BLaER1 treated with 17β-estradiol and CSF1 and Interleukin-3, amounts not matched to agents 10 nM and 100 nM (cell line): ENCODE measurements around the gene MPIG6B.
"Not testable (repeated sequence)": the region's sequence is repeated elsewhere in the genome, so short reads cannot be mapped to it uniquely, and the experiment has no call there.

Experiments
- H3K27ac ChIP-seq, 11 experiments: shearing (Covaris generic); formaldehyde crosslinking; 2 replicates each; pipeline ENCODE4 v1.8.1; 2022
- H3K27me3 ChIP-seq, 11 experiments: shearing (Covaris generic); formaldehyde crosslinking; 2 replicates each; pipeline ENCODE4 v1.8.1; 2022
- H3K36me3 ChIP-seq, 11 experiments: shearing (Covaris generic); formaldehyde crosslinking; 2 replicates each; pipeline ENCODE4 v1.8.1; 2022
- H3K4me1 ChIP-seq, 10 experiments: shearing (Covaris generic); formaldehyde crosslinking; 2 replicates each; pipeline ENCODE4 v1.8.1; 2022
- H3K4me2 ChIP-seq, 11 experiments: shearing (Covaris generic); formaldehyde crosslinking; 2 replicates each; pipeline ENCODE4 v1.8.1; 2022
- H3K4me3 ChIP-seq, 10 experiments: shearing (Covaris generic); formaldehyde crosslinking; 2 replicates each; pipeline ENCODE4 v1.8.1; 2022
- H3K9ac ChIP-seq, 11 experiments: shearing (Covaris generic); formaldehyde crosslinking; 2 replicates each; pipeline ENCODE4 v1.8.1; 2022
- H3K9me3 ChIP-seq, 11 experiments: shearing (Covaris generic); formaldehyde crosslinking; replicated peaks in 1 of 11; 2 replicates each; pipeline ENCODE4 v1.8.1; 2022
- H4K20me1 ChIP-seq, 11 experiments: shearing (Covaris generic); formaldehyde crosslinking; 2 replicates each; pipeline ENCODE4 v1.8.1; 2022
- Cebpa-rat ChIP-seq, 11 experiments: shearing (Covaris generic); IDR thresholded peaks; 2 replicates each; pipeline ENCODE4 v1.8.1; 2022

MPIG6B gene

GRCh38 chr6:31705931-31706330, 17.2 kb upstream of the MPIG6B start:
- Histone ChIP-seq H3K4me1 (peaks cover 38 to 66% (median 55%) of the 10 kb centered on the region in 10 experiments), H3K9me3 (no peaks in the 10 kb centered on the region), H3K27ac (no peak overlapping the region), H3K9ac (no peak overlapping the region), H4K20me1 (peaks cover 0 to 13% (median 12%) of the 10 kb centered on the region in 11 experiments; a peak in 13 of 22 replicates), H3K4me3 (no peak overlapping the region), H3K4me2 (peak overlapping the region in 1 of 11 experiments; percentile 12; a peak in 1 of 22 replicates), H3K36me3 (peaks cover under 1 to 9% (median 3%) of the 10 kb centered on the region in 11 experiments; a peak in 15 of 22 replicates), H3K27me3 (no peaks in the 10 kb centered on the region)
- TF ChIP-seq Cebpa-rat (IDR thresholded peaks at IDR 0.05) = no peak

DNA sequence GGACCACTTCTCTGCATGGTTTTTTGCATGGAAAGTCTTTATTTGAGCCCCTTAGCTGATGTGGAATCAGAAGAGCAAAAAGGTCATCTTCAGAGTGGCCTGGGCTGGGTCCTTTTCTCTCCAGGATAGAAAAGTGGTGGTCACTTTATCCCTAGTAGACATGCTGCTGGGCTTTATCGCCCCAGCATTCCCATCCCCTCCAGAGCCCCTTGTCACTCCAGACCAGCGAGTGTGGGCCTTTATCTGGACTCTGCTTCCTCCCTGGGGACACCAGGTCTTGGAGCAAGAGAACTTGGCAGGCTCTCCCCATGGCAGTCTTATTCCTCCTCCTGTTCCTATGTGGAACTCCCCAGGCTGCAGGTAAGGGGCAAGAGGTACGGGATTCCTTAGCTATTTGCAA, 16.6 kb upstream of the MPIG6B start, which contains the start of gene LY6G6F:
Gene LY6G6F, plus strand, starts transcription at position 268 of the 400 bp plus-strand sequence. Its CDS starts 41 bp downstream, at position 309.
- peak within 1 kb of the TSS; percentile 19 to 54 (median 35); a peak in 19 of 22 replicates for H3K4me2 ChIP-seq
- H3K27ac ChIP-seq = 0 out of 22 replicates have a peak within 1 kb of the TSS, but pooled peaks of 2 of the 11 experiments have one; percentile 5 to 9
- peaks cover 38 to 66% (median 55%) of the 10 kb centered on the region in 10 experiments for H3K4me1 ChIP-seq
- no peak within 1 kb of the TSS for H3K9ac ChIP-seq
- peaks cover 0 to 3% (median 0%) of the 10 kb centered on the region in 11 experiments; a peak in 4 of 22 replicates for H3K36me3 ChIP-seq
- H3K9me3 ChIP-seq = no peaks in the 10 kb centered on the region
- H4K20me1 ChIP-seq = peaks cover 0 to 7% (median 5%) of the 10 kb centered on the region in 11 experiments; a peak in 13 of 22 replicates
- no peak for TF ChIP-seq Cebpa-rat (IDR thresholded peaks at IDR 0.05)
- H3K4me3 ChIP-seq = no peak within 1 kb of the TSS
- H3K27me3 ChIP-seq = no peaks in the 10 kb centered on the region

DNA sequence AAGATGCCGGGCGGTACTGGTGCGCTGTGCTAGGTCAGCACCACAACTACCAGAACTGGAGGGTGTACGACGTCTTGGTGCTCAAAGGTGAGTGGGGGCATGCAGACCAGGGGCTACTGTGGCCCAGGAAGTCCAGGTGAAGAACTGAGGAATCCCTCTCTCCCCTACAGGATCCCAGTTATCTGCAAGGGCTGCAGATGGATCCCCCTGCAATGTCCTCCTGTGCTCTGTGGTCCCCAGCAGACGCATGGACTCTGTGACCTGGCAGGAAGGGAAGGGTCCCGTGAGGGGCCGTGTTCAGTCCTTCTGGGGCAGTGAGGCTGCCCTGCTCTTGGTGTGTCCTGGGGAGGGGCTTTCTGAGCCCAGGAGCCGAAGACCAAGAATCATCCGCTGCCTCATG, 15.5 kb upstream of the MPIG6B start:
- no peak overlapping the region for H3K9ac ChIP-seq
- no peaks in the 10 kb centered on the region for H3K36me3 ChIP-seq
- H3K4me3 ChIP-seq = no peak overlapping the region
- no peaks in the 10 kb centered on the region for H3K9me3 ChIP-seq
- no peak for TF ChIP-seq Cebpa-rat (IDR thresholded peaks at IDR 0.05)
- no peak overlapping the region for H3K27ac ChIP-seq
- H3K4me1 ChIP-seq = peaks cover 44 to 71% (median 61%) of the 10 kb centered on the region in 10 experiments
- peak overlapping the region; percentile 8 to 54 (median 35); a peak in 18 of 22 replicates for H3K4me2 ChIP-seq
- H3K27me3 ChIP-seq = no peaks in the 10 kb centered on the region
- H4K20me1 ChIP-seq = no peaks in the 10 kb centered on the region

DNA sequence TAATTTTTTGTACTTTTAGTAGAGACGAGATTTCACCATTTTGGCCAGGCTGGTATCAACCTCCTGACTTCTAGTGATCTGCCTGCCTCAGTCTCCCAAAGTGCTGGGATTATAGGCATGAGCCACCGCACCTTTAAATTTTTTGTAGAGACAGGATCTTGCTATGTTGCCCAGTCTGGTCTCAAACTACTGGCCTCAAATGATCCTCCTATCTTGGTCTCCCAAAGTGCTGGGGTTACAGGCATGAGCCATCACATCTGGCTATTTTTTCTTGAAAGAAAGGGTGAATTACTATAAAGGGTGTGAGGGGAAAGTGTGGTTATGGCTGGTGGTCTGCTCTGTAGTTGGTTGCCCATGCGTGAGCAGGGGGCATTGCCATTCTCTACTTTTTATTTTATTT, 14.9 kb upstream of the MPIG6B start:
- Histone ChIP-seq H4K20me1 (no peaks in the 10 kb centered on the region), H3K9me3 (no peaks in the 10 kb centered on the region), H3K27ac (no peak overlapping the region), H3K36me3 (no peaks in the 10 kb centered on the region), H3K4me3 (no peak overlapping the region), H3K4me1 (peaks cover 46 to 76% (median 65%) of the 10 kb centered on the region in 10 experiments), H3K27me3 (no peaks in the 10 kb centered on the region), H3K9ac (no peak overlapping the region), H3K4me2 (peak overlapping the region in 7 of 11 experiments; percentile 19 to 54 (median 38); a peak in 10 of 22 replicates)
- no peak for TF ChIP-seq Cebpa-rat (IDR thresholded peaks at IDR 0.05)

GRCh38 chr6:31709157-31709556, 14.0 kb upstream of the MPIG6B start:
- H3K27ac ChIP-seq = 0 out of 22 replicates have a peak overlapping the region, but pooled peaks of 1 of the 11 experiments have one; percentile 40
- H3K4me2 ChIP-seq = peak overlapping the region in 3 of 11 experiments; percentile 23 to 52 (median 35); a peak in 1 of 22 replicates
- H3K27me3 ChIP-seq, H3K36me3 ChIP-seq, H4K20me1 ChIP-seq, H3K9me3 ChIP-seq, H3K9ac ChIP-seq, H3K4me3 ChIP-seq: not testable (repeated sequence)
- H3K4me1 ChIP-seq = peaks cover 44 to 77% (median 66%) of the 10 kb centered on the region in 10 experiments

GRCh38 chr6:31710523-31711219, 12.5 kb upstream of the MPIG6B start:
- H3K4me3 ChIP-seq = peak overlapping the region in 2 of 10 experiments; percentile 21 to 30; a peak in 2 of 20 replicates
- H3K9me3 ChIP-seq = no peaks in the 10 kb centered on the region
- H3K4me1 ChIP-seq = peaks cover 50 to 90% (median 74%) of the 10 kb centered on the region in 10 experiments
- no peak for TF ChIP-seq Cebpa-rat (IDR thresholded peaks at IDR 0.05)
- peak overlapping the region; percentile 63 to 86 (median 82) for H3K4me2 ChIP-seq
- peak overlapping the region in 4 of 11 experiments; percentile 4 to 46 (median 21); a peak in 5 of 22 replicates for H3K9ac ChIP-seq
- no peaks in the 10 kb centered on the region for H3K27me3 ChIP-seq
- H4K20me1 ChIP-seq = no peaks in the 10 kb centered on the region
- H3K36me3 ChIP-seq = no peaks in the 10 kb centered on the region
- H3K27ac ChIP-seq = peak overlapping the region in 8 of 11 experiments; percentile 19 to 56 (median 48); a peak in 13 of 22 replicates

DNA sequence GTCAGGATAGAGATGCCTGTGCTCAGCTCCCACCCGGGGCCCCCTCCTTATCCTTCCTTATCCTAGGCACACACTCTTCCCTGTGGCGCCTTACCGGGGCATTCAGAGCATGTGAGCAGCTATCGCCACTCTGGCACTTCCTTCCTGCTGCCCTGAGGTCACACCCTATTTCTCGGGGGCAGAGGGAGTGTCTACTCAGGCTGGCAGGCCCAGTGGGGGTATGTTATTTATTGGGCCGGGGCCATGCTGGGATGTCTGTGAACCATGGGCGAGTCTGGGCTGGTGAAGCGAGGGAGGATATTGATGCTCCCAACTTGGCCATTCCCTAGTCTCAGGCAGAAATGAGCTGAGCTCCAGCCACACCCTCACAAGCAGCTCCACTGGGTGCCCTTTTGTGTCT, 11.9 kb upstream of the MPIG6B start:
- no peak for TF ChIP-seq Cebpa-rat (IDR thresholded peaks at IDR 0.05)
- Histone ChIP-seq H4K20me1 (no peaks in the 10 kb centered on the region), H3K4me2 (peak overlapping the region; percentile 63 to 86 (median 82)), H3K27ac (peak overlapping the region in 7 of 11 experiments; percentile 26 to 56 (median 50); a peak in 12 of 22 replicates), H3K9me3 (no peaks in the 10 kb centered on the region), H3K9ac (peak overlapping the region in 4 of 11 experiments; percentile 4 to 46 (median 21); a peak in 7 of 22 replicates), H3K36me3 (no peaks in the 10 kb centered on the region), H3K4me3 (peak overlapping the region in 2 of 10 experiments; percentile 21 to 30; a peak in 2 of 20 replicates), H3K27me3 (no peaks in the 10 kb centered on the region), H3K4me1 (peaks cover 50 to 89% (median 74%) of the 10 kb centered on the region in 10 experiments)

- Histone ChIP-seq H3K4me3 (no peak overlapping the region), H3K4me1 (peaks cover 48 to 78% (median 64%) of the 10 kb centered on the region in 10 experiments), H3K27ac (peak overlapping the region in 3 of 11 experiments; percentile 6 to 40 (median 15); a peak in 2 of 22 replicates), H3K9ac (peak overlapping the region in 6 of 11 experiments; percentile 13 to 60 (median 32); a peak in 5 of 22 replicates), H4K20me1 (no peaks in the 10 kb centered on the region), H3K36me3 (no peaks in the 10 kb centered on the region), H3K27me3 (no peaks in the 10 kb centered on the region), H3K4me2 (peak overlapping the region; percentile 63 to 86 (median 82)), H3K9me3 (no peaks in the 10 kb centered on the region)
- no peak for TF ChIP-seq Cebpa-rat (IDR thresholded peaks at IDR 0.05)
Measured at GRCh38 chr6:31712296-31712695, 10.9 kb upstream of the MPIG6B start.

DNA sequence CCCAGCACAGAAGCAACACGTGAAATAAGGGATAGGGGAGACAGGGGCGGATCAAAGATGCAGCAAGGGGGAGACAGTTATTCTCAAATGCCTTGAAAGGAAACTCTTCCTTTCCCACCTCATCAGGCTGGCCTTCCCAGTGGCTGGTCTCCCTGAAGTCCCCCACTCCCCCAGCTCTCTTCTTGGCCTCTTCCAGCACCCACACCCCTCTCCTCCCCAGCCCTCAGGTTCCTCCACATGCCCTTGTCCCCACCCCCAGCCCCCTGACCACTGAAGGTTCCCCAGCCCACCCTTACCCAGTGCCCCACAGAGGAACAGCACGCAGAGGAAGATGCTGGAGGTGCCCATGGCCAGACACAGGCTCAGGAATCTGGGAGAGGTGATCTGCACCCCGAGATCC, 9.7 kb upstream of the MPIG6B start:
- no peak for TF ChIP-seq Cebpa-rat (IDR thresholded peaks at IDR 0.05)
- H3K27ac ChIP-seq = peak overlapping the region in 2 of 11 experiments; percentile 34 to 46; a peak in 1 of 22 replicates
- no peaks in the 10 kb centered on the region for H3K9me3 ChIP-seq
- H3K4me1 ChIP-seq = peaks cover 43 to 67% (median 53%) of the 10 kb centered on the region in 10 experiments
- peak overlapping the region; percentile 46 to 68 (median 62); a peak in 20 of 22 replicates for H3K4me2 ChIP-seq
- H3K27me3 ChIP-seq = no peaks in the 10 kb centered on the region
- H3K4me3 ChIP-seq = no peak overlapping the region
- no peaks in the 10 kb centered on the region for H4K20me1 ChIP-seq
- no peaks in the 10 kb centered on the region for H3K36me3 ChIP-seq
- H3K9ac ChIP-seq = peak overlapping the region in 9 of 11 experiments; percentile 0 to 63 (median 45); a peak in 9 of 22 replicates
